ENCODE results near the gene ATF7IP2. TPM values are rescaled to one million over a fixed set of nuclear protein-coding genes. Genes with fewer than 3 reads are reported as not detected.
"Not testable (repeated sequence)": the region's sequence is repeated elsewhere in the genome, so short reads cannot be mapped to it uniquely, and the experiment has no call there.

Gene ATF7IP2
- total RNA-seq, 1 donor from 2014 or later: 14.3 TPM

- FAIRE-seq: no peak
- DNase-seq (ENCODE audit: low spot score in 2 of 2): no peak
Observed at GRCh38 chr16:10428433-10429168, 42.7 kb downstream of the ATF7IP2 start.

GRCh38 chr16:10429299-10429969 lies 43.6 kb downstream of the ATF7IP2 start:
- peak; percentile 95 for FAIRE-seq
- DNase-seq (ENCODE audit: low spot score in 2 of 2): not testable (repeated sequence)

- DNase-seq (ENCODE audit: low spot score in 2 of 2): no peak
- no peak for FAIRE-seq
Observed at GRCh38 chr16:10441726-10442125, 55.9 kb downstream of the ATF7IP2 start.

GRCh38 chr16:10447289-10447688 lies 61.4 kb downstream of the ATF7IP2 start:
- DNase-seq (ENCODE audit: low spot score in 2 of 2): no peak
- FAIRE-seq: no peak

GRCh38 chr16:10452208-10453158 lies 66.6 kb downstream of the ATF7IP2 start:
- not testable (repeated sequence) for DNase-seq (ENCODE audit: low spot score in 2 of 2); FAIRE-seq

GRCh38 chr16:10453159-10453510 lies 67.3 kb downstream of the ATF7IP2 start:
- FAIRE-seq (no peak), DNase-seq (ENCODE audit: low spot score in 2 of 2) (no peak)

- DNase-seq (ENCODE audit: low spot score in 2 of 2) (no peak), FAIRE-seq (no peak)
Observed at GRCh38 chr16:10465821-10466220, 80.0 kb downstream of the ATF7IP2 start.

- no peak for FAIRE-seq
- no peak for DNase-seq (ENCODE audit: low spot score in 2 of 2)
Observed at GRCh38 chr16:10466313-10466712, 80.5 kb downstream of the ATF7IP2 start.

- no peak for DNase-seq (ENCODE audit: low spot score in 2 of 2)
- no peak for FAIRE-seq
Observed at GRCh38 chr16:10466861-10467260, 81.0 kb downstream of the ATF7IP2 start.

- DNase-seq (ENCODE audit: low spot score in 2 of 2): not testable (repeated sequence)
Observed at GRCh38 chr16:10476636-10477035, 90.8 kb downstream of the ATF7IP2 start.

GRCh38 chr16:10480151-10480550 lies 94.3 kb downstream of the ATF7IP2 start:
- FAIRE-seq: no peak

More at GRCh38 chr16:10476636-10477035, 90.8 kb downstream of the ATF7IP2 start:
- not testable (repeated sequence) for FAIRE-seq

GRCh38 chr16:10485159-10485558 lies 99.3 kb downstream of the ATF7IP2 start:
- no peak for FAIRE-seq
- no peak for DNase-seq (ENCODE audit: low spot score in 2 of 2)

More at GRCh38 chr16:10480151-10480550, 94.3 kb downstream of the ATF7IP2 start:
- DNase-seq (ENCODE audit: low spot score in 2 of 2): no peak

GRCh38 chr16:10485698-10486382 lies 100.0 kb downstream of the ATF7IP2 start:
- FAIRE-seq: no peak
- no peak for DNase-seq (ENCODE audit: low spot score in 2 of 2)

GRCh38 chr16:10490141-10490540 lies 104.3 kb downstream of the ATF7IP2 start:
- FAIRE-seq: no peak
- DNase-seq (ENCODE audit: low spot score in 2 of 2): no peak

- FAIRE-seq (no peak), DNase-seq (ENCODE audit: low spot score in 2 of 2) (no peak)
Observed at GRCh38 chr16:10493276-10493675, 107.4 kb downstream of the ATF7IP2 start.

- FAIRE-seq (no peak), DNase-seq (ENCODE audit: low spot score in 2 of 2) (no peak)
Observed at GRCh38 chr16:10494343-10495030, 108.6 kb downstream of the ATF7IP2 start.

- no peak for FAIRE-seq
- no peak for DNase-seq (ENCODE audit: low spot score in 2 of 2)
Observed at GRCh38 chr16:10495031-10495345, 109.1 kb downstream of the ATF7IP2 start.

- DNase-seq (ENCODE audit: low spot score in 2 of 2) (no peak), FAIRE-seq (no peak)
Observed at GRCh38 chr16:10497132-10498101, 111.6 kb downstream of the ATF7IP2 start.

- DNase-seq (ENCODE audit: low spot score in 2 of 2) (no peak), FAIRE-seq (no peak)
Observed at GRCh38 chr16:10500582-10500981, 114.7 kb downstream of the ATF7IP2 start.

Data from frontal cortex (tissue), 4 donors.